NCI-H2107 (cell line): ENCODE data around the gene SLC35E4.
A peak's percentile ranks its signal among the peaks of the same experiment; 100 is the strongest.

ENCODE experiments used
- DNase-seq: peaks from one replicate; lab custom pipeline; 2025; lab: John Stamatoyannopoulos, UW

Gene SLC35E4

DNA sequence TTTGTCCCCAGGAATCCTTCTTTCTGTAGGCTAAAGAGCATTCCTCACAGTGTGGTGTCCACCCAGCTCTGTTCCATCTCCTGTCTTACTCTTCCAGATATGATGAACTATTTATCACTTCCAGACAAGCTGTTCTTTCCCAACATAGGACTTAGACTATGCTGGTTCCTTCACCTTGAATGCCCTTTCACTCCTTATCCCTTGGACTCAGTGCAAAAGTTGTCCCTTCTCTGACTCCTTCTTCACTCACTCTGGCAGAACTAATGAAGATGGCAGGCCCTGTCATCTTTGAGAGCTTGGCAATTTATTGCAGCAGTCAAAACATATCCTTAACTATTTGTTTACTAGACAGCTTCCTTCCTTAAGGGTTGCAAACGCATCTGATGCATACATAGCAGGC, 55.6 kb downstream of the SLC35E4 start:
- DNase-seq = no peak

DNA sequence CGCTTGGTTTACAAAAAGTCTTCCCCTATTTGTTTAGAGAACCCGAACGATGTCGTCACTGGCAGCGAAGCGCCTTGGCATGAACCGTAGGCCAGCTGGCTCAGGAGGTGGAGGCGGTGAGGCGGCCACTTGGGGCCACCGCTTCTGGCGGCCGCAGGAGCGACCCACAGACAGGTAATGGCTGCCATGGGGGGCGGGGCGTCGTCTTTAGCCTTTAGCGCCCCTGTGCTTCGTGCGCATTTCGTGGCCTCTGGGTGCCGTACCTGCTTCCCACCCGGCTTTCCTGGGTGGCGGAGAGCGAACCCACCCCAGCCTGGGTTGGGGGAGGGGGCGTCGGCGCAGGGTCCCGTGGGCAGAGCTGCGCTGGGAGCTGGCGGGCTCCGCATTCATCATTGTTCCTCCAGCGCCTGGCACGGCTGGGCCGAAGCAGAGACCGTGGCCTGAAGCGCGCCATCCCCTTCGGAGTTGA, 58.6 kb downstream of the SLC35E4 start:
- peak; percentile 18 for DNase-seq

DNA sequence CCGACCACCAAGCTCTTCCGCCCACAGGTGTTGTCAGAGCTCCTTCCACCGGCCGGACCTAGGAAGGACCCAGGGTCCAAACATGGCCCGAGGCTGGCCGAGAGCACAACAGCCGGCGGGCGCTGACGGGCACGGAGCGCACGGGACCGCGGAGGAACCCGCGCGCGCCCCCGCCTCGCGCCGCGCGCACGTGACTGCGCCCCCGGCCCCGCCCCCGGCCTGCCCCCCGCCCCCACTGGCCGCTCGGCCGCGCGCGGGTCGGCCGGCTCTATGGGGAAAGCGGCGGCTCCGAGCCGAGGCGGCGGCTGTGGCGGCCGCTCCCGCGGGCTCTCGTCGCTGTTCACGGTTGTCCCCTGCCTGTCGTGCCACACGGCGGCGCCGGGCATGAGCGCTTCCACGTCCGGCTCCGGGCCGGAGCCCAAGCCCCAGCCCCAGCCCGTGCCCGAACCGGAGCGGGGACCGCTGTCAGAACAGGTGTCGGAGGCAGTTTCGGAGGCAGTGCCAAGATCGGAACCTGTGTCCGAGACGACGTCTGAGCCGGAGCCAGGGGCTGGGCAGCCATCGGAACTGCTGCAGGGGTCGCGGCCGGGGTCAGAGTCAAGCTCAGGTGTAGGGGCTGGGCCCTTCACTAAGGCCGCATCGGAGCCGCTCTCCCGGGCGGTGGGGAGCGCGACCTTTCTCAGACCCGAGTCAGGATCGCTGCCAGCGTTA, 59.2 kb downstream of the SLC35E4 start, which contains the start of gene OSBP2:
Gene OSBP2 (plus strand): TSS at position 235 of the 711 bp plus-strand sequence. CDS start 36 bp downstream, at position 271.
- peak; percentile 17 for DNase-seq

DNA sequence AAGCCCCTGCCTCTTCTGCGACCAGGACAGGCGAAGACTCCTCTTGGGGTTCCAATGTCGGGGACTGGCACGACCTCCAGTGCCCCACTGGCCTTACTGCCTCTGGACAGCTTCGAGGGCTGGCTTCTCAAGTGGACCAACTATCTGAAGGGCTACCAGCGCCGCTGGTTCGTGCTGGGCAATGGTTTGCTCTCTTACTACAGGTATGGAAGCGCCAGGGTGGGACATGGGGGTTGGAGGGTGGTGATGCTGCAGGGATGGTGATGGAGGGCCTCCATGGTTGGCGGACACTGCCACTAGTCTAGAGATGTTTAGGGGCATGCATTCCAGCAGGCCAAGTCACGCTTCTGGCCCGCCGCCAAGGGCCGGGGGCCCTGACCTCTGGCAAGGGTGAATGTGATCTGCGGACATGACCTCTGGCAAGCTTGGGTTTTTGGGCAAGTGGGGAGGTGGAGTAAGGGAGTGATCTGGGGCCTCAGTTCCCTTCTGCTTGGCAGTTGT, 59.8 kb downstream of the SLC35E4 start:
- DNase-seq = no peak

DNA sequence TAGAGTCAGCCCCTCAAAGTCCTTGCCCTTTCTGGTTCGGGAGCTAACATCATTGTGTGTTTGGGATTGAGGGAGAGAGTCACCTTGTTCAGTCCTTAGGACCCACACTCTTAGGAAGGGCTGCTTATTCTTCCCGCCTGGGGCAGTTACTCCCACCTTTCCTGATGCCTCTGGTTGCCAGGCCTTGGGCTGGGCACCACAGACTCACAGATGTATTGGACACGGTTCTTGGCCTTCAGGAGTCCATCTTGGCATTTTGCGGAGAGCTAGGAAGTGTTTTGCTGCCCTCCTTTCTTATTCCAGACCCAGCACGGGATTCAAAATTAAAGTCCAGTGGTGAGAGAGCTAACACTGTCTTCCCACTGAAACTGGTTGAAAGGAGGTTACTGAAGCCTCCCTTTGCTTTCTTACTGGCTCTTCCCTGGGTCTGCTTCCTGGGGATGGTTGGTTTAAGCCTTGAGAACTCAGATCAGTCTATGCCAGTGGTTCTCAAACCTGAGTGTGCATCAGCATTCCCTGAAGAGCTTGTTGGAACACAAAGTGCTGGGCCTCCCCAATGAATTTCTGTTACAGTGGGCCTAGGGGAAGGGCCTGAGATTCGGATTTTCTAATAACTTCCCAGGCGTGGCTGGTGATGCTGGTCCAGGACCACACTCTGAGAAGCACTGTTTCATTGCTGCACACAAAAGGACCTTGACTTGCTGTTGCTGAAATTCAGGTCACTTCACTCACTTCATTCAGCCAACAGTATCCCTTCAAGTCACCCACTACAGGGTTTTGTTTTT, 60.5 kb downstream of the SLC35E4 start:
- DNase-seq = no peak
